ENCODE data around the gene AK2.

- no peak for TF ChIP-seq CTCF (IDR thresholded peaks at IDR 0.05)
- no peak for TF ChIP-seq MAX (IDR thresholded peaks at IDR 0.05)
- no peak for TF ChIP-seq MAFK (IDR thresholded peaks at IDR 0.05; ENCODE audit: partially characterized antibody)
Measured at GRCh38 chr1:32988665-32989064, 48.0 kb downstream of the AK2 start.

All from A549 (cell line).